Measurements from ENCODE around the gene LRSAM1.

The LRSAM1 gene

GRCh38 chr9:127519301-127520166, 68.2 kb downstream of the LRSAM1 start:
- no peak for DNase-seq

GRCh38 chr9:127520941-127521918, 69.9 kb downstream of the LRSAM1 start:
- no peak for DNase-seq

DNA sequence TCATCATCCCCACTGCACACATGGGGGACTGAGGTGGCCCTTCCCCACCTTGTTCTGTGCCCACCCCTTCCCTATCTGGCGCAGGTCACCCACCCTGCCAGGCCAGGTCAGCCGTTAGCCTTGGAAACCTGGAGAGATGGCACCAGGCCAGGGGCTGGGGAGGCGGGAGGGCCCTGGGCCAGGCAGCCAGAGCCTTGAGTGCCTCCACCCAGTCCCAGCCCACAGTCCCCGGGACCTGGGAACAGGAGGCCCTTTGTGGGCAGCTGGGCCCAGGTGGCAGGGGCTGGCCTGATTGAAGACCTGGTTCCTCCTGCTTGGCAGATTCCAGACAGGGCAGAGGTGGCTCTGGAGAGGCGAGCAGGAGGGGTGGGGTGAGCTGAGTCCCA, 70.6 kb downstream of the LRSAM1 start:
- DNase-seq = no peak

DNA sequence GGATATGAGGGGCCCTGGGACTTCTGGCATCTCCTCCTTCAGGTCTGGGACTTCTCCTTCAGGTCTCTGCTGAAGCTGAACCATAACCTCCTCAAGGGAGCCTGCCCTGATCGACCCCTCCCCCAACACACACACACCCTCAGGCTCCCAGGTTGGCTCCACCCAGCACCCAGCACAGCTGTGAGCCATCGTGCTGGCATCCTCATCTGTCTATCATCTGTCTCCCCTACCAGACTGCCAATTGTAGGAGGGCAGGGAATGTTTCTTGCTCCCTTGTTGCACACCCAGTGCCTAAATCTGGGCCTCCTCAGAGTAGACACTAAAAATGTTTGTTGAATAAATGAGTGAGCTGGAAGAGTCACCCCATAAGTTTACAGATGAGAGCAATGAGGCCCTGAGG, 71.4 kb downstream of the LRSAM1 start:
- no peak for DNase-seq

GRCh38 chr9:127523312-127523851, 72.1 kb downstream of the LRSAM1 start:
- DNase-seq = no peak

DNA sequence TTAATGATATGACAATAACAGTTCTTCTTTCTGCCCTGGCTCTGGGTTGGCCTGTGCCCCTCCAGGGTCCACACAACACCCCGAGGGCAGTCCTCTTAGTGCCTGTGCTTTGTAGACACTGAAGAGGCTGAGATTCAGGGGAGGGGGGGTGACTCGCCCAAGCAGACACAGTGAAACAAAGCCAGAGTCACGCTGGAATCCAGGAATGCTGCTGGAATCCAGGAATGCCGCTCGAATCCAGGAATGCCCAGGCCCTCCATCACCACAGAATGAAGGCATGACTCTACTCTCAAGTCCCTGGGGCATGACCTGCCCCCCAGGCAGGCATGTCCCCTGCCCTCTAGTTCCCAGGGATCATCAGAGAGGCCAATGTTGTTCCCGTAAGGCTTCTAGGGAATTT, 73.1 kb downstream of the LRSAM1 start:
- no peak for DNase-seq

DNA sequence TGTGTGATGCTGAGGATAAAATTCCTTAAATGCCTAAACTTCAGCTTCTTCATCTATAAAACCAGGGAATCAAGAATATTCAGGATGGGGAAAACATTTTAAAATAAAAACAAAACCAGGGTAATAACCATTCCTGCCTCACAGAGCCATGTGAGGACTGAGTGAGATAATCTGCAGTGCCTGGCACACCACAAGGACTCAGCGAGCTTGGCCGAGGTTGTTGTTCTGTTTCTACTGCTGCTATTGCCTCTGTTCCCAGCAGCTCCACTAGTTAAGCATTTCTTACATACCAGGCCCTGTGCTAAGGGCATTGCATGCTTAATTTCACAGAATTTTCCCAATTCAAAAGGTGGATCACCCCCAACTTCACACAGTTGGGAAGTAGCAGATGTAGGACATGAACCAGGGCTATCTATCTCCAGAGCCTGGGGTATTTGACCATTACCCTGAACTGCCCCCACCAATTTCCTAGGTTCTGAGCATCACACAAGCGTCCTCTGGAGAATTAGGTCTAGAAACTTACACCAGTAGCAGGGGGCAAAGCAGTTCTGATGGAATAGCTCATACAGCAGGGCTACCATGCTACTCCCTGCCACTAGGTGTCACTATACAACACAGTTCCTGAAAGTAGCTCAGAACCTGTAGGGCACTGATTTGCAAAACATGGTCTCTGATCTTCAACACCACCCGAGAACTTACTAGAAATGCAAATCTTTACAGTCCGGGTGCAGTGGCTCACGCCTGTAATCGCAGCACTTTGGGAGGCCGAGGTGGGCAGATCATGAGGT, 74.3 kb downstream of the LRSAM1 start:
- DNase-seq = peak; percentile 9

DNA sequence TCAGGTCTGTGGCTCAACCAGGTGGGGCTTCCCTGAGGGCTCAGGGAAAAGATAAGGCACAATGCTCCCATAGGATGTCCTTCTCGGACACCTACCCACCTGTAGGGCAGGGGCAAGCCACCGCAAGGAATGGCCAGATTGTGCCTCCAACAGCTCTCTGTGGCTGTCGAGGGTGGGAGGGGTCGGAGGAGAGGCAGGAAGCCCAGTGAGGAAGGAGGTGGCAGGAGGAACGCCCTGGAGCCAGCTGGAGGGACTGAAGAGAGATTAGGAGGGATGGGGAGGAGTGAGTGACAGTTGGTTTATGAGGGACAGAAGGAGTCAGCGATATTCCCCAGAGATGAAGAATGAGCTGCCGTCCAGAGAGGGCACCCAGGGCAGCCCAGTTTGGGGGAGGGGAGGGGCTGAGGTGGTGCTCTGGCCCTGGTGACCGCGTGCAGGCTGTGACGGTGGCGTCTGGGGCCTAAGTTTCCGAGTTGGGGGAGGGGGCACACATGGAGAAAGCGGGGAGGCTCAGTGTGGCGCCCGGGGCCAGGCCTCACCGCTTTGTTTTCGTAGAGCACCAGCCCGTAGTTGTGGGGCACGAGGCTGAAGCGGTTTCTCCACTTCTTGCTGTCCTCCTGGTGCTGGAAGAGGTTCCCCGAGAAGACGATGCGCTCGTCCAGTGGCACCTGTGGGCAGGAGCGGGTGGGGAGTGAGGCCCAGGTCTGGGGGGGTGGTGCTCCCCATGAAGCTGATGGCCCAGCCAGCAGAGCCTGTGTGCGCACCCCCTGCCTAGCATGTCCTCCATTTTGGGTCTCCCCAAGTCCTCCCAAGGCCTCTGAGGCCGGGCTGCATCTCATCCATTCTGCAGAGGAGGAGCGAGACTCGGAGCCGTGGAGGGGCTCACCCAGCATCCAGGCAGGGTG, 75.6 kb downstream of the LRSAM1 start:
- no peak for DNase-seq

DNA sequence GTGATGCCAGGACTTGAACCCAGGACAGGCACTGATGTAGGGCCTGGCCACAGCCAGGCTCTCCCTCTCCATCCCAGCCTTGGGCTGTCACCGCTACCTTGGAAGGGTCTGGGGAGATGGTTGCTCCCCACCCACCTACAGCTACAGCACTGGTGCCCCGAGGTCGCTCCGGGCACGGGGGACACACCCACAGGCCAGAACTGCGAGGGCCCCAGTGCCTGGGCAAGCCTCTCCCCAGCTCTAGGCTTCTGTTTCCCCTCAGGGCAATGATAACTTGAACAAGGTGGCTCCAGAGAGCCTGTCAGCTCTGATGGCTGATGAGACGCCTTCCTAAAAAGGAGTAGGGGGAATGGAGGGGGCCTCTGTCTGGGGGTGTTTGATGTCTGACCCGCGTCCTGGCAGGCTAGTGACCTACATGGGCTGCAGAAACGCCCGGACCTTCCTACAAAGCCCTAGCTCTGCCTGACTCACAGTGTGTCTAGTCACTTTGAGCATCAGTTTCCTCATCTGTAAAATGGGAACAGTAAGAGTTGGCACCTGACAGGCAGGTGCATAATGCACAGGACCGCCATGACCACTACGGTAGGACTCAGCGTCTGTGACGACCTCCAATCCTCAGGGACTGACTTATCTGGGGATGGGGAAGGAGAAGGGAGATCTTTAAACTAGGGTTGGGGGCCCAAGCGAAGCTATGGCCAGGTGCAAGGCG, 76.4 kb downstream of the LRSAM1 start:
- no peak for DNase-seq

DNA sequence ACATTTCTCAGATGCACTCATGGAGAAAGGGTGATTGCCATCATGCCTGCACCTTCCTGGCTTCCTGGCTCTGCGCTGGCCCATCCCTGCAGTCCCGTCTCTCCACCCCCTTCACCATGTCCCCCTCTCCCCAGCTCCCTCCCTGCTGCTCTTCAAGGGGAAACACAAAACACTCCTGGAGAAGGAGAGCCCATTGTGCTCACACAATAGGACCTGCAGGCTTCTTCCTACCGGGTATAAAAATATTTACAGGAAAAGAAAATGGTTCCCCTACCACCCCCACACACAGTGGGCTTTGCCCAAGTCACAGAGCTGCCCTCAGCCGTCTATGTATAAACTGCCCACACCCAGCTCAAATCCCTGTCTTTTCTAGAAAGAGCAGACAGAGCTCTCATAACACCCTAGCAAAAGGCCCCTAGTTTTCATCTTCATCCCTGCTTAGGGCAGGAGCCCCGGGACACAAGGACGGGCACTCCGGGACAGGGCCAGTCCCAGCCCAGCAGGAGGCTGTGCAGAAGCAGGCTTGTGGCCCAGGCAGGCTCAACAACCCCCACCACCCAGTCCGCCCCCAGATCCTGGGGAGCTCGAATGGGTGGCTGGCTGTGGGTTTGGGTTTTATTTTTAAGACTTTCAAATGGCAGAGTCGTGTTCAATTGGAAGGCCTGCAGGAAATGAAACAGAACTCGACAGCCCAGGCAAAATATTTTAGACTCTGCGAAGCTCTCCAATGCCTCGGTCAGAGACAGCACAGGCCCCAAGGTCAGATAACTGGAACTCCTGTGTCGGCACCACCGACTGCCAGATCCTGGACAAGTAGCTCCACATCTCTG, 77.3 kb downstream of the LRSAM1 start:
- no peak for DNase-seq

DNA sequence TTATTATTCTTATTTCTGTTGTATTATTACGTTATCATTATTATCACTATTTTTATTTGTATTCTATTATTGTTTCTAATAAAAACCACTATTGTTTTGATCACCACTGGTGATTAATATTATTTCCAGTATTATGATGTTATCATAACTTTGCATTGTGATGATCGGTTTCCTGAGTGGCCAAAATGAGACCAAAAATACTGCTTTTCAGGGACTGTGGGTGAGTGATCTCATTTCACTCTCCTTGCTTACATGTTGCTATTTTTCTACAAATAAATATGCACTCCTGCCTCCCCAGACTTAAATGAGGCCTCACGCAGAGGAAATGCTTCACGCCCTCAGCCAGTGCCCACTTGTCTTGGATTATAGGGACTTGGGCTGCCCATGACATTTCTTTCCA, 78.4 kb downstream of the LRSAM1 start:
- DNase-seq = no peak

DNA sequence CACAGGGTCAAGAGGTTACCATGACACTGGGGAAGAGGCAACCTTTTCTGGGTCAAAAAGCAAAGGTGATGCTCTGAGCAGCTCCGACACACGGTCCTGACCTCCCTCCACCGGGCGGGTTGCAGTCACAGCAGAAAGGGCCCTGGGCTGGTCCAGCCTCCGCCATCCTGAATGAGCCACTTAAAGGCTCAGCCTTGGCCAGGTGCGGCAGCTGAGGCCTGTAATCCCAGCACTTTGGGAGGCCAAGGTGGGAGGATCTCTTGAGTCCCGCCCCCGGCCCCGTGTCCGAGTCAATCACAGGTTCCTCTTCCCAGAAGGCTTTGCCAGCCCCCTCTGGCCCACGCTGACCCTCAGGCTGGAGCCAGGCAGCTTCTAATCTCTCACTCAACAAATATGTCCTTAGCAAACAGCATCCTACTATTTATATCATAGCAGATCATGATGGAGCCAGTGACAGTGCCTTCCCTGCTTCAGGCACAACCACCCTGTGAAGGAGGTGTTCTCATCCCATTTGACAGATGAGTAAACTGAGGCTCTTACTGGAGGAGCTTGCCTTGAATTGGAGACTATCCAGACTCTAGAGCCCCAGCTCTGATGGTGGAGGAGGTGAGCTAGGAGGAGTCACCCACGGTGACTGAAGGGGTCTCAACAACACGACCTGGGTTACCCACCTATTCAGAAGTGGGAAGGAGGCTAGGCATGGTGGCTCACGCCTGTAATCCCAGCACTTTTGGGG, 79.1 kb downstream of the LRSAM1 start:
- no peak for DNase-seq

DNA sequence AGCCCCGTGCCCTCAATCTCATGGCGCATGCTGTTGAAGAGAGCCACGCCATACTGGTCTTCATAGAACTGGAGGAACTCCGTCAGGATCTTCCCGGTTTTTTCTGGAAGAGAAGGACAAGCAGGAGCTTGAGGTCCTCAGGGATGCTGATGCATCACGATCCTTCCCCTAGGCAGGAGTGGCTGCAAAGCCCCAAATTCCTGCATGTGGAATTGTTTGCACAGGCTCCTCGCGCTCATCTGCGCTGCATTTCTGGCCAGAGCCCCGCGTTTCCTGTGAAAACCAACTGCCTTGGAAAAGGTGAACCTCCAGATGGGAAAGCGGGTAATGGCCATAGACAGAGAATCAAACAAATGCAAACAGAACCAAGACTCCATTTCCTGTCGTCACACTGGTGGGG, 80.4 kb downstream of the LRSAM1 start:
- DNase-seq = no peak

DNA sequence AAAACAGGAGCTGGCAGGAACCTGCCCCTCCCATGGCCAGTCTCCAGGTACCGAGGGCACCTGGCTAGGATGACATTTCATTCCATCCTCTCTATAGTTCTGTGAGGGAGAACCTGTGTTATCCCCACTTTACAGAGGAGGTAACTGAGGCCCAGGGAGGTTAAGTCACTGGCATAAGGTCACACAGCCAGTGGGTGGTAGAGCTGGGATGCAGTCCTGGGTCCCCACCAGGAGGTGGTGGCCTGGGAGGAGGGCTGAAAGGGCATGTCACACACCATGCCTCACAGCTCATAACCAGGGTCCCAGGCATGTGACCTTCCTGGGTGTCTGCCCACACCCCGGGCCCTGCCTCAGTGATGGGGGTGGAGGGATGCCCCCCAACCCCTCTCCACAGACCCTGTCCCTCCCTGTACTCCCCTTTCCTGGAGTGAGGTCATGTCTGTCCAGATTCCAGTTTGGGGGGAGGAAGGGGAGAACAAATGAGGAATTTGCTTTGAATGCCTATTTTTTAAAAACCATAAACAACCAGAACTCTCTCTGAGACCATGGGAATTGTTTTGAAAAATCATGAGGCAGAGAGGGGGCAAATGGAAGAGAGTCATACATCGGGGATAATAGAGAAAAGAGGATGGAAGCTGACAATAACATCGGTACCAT, 83.1 kb downstream of the LRSAM1 start:
- no peak for DNase-seq

DNA sequence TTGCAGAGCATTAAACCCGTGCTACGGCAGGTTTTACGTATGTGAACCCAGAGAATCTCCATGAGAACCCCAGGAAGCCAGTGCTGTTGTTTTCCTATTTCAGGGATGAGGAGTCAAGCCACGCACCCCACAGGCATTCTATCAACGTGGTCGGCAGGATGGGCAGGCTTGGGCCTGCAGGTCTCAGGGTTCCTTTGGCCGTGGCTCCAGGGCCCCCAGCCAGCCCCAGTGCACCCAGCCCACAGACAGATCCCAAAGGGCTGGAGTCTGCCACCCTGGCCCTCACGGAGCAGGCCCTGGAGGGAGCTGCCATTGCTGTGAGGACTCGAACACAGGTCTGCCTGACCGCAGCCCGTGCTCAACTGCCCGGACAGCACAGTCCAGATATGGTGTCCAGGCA, 83.6 kb downstream of the LRSAM1 start:
- DNase-seq = no peak

DNA sequence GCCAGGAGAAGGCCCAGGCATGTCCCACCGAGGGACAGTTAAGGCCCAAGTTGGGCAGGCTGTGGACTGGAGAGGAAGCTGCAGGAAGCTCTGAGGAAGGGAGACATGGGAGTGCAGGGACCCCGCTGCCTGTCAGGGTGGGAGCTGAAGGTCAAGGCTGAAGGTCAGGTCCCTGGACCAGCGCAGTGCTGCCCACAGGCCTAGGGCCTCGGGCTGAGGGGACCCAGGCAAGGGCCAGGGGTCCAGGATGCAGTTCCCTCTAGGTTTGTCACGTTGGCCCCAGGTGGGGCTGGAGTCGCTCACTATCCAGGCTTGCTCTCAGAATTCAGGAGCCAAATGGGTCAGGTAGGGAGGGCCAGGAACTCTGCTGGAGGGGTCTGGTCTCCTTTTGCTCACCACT, 84.1 kb downstream of the LRSAM1 start:
- DNase-seq = no peak

GRCh38 chr9:127535834-127536233, 84.5 kb downstream of the LRSAM1 start:
- DNase-seq = no peak

- no peak for DNase-seq
Measured at GRCh38 chr9:127536499-127536898, 85.2 kb downstream of the LRSAM1 start.

- no peak for DNase-seq
Measured at GRCh38 chr9:127537014-127537413, 85.7 kb downstream of the LRSAM1 start.
